Measurements from ENCODE around the gene SCLT1. TPM values are rescaled to one million over a fixed set of nuclear protein-coding genes. Genes with fewer than 3 reads are reported as not detected.
A peak's percentile ranks its signal among the peaks of the same experiment; 100 is the strongest.

Gene SCLT1
- total RNA-seq, 2 donors from 2014 or later: 11.4 to 12.0 TPM

DNA sequence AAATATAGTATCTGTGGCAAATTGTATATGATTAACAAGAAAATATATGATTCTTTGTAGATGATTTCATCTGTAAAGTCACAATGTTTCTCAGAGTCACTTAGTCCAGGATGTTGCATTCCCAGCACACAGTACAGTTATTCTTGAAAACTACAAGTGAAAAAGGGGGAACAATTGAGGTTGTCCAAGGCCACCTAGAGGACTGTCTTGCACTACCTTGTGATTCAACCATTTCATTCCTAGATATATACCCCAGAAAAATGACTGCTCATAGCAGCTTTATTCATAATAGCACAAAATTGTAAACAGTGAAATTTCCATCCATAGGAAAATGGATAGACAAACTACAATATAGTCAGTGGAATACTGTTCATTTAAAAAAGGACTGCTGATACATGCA is 18.6 kb upstream of the SCLT1 start:
- H3K9me3 ChIP-seq (ENCODE audit: control insufficient read depth, low read length): no peaks in the 10 kb centered on the region
- no peak overlapping the region for H3K9ac ChIP-seq (ENCODE audit: extremely low read depth, low read length, poor library complexity, severe bottlenecking)
- TF ChIP-seq, protein P1, sequence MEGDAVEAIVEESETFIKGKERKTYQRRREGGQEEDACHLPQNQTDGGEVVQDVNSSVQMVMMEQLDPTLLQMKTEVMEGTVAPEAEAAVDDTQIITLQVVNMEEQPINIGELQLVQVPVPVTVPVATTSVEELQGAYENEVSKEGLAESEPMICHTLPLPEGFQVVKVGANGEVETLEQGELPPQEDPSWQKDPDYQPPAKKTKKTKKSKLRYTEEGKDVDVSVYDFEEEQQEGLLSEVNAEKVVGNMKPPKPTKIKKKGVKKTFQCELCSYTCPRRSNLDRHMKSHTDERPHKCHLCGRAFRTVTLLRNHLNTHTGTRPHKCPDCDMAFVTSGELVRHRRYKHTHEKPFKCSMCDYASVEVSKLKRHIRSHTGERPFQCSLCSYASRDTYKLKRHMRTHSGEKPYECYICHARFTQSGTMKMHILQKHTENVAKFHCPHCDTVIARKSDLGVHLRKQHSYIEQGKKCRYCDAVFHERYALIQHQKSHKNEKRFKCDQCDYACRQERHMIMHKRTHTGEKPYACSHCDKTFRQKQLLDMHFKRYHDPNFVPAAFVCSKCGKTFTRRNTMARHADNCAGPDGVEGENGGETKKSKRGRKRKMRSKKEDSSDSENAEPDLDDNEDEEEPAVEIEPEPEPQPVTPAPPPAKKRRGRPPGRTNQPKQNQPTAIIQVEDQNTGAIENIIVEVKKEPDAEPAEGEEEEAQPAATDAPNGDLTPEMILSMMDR (conservative IDR thresholded peaks at IDR 0.05): peak; percentile 51
- H3K4me1 Mint-ChIP-seq: peaks cover 31% of the 10 kb centered on the region
- H3K4me3 ChIP-seq (ENCODE audit: low read length): no peak overlapping the region
- no peak overlapping the region for H3K4me3 Mint-ChIP-seq
- no peaks in the 10 kb centered on the region for H3K9me3 Mint-ChIP-seq
- H3K36me3 ChIP-seq (ENCODE audit: control insufficient read depth, insufficient read depth, low read length): no peaks in the 10 kb centered on the region
- no peaks in the 10 kb centered on the region for H3K27me3 ChIP-seq (ENCODE audit: control insufficient read depth, insufficient read depth, low read length, poor library complexity, severe bottlenecking)
- no peaks in the 10 kb centered on the region for H3K27me3 Mint-ChIP-seq (ENCODE audit: insufficient read depth)
- DNase-seq: no peak
- no peak overlapping the region for H3K27ac Mint-ChIP-seq
- no peak overlapping the region for H3K27ac ChIP-seq (ENCODE audit: low read depth, low read length)
- peaks cover 9% of the 10 kb centered on the region for H3K4me1 ChIP-seq (ENCODE audit: control insufficient read depth, insufficient read depth, low read length)
- H3K36me3 Mint-ChIP-seq (ENCODE audit: low read depth): no peaks in the 10 kb centered on the region

DNA sequence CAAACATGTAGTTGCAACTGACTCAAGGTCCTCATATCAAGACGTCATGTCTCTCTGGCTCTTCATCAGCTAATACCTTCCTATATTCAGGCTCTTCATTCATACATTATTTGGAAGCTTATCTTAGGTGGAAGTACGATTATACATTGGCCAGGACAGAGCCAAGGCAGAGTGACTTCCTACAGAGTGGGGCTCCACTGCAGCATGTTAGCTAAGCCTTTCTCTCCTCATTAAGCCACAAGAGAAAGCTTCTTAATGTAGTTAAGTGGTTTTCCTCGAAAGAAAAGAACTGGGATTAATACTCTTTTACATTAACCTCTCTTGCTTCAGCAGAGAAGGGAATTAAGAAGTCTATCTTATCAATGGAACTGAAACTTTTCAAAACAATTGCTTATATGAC is 17.6 kb upstream of the SCLT1 start:
- H3K36me3 Mint-ChIP-seq (ENCODE audit: low read depth): no peaks in the 10 kb centered on the region
- WGBS, 2 experiments (ENCODE audit: insufficient coverage in 1 of 2, insufficient read length in 1 of 2): 82% methylated on average over 2 of the region's 3 CpGs; no CpG with 5 or more reads in 1 of the 2 experiments
- TF ChIP-seq, protein P1 (conservative IDR thresholded peaks at IDR 0.05): no peak

DNA sequence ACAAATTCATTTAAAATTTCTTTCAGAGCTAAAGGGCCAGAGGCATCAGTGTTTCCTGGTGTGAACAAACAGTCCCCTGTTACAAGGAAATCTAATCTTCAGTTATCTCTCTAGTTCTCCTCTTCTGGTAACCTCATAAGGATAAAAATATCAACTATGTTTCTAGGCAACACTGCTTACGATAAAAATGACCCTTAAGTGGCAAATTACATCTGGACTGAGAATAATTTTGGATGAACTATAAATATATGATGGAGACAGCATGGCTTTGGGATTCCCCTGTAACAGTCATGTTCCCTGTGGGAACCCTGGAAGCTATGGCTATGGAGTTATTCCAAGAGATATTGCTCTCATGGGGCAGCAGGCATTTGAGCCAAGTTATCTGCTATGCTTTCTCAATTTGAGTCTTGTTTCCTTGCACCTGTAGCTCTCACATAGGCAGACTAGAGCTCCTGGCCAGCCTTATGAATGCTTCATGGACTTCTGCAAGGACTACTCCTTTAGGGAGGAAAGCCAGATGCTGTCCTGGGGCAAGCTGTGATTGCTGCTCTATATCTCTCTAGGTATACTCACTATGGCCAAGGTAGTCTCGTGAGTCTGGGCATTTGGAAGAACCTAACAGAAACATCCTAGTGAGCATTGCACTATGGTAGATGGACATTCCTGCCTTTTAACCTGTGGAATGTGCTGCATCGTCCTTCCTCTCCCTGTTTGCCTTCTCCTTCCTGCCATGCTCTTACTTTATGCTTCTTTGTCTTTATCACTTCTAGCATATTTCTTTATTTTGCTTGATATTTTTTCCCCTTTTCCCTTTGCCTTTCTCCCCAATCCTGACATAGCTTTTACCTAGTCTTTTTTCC is 16.9 kb upstream of the SCLT1 start:
- H3K27ac Mint-ChIP-seq: peak overlapping the region; percentile 9
- H3K27me3 Mint-ChIP-seq (ENCODE audit: insufficient read depth): no peaks in the 10 kb centered on the region
- H3K4me1 Mint-ChIP-seq: peaks cover 31% of the 10 kb centered on the region
- peaks cover 9% of the 10 kb centered on the region for H3K4me1 ChIP-seq (ENCODE audit: control insufficient read depth, insufficient read depth, low read length)
- peak; percentile 39 for DNase-seq
- no peaks in the 10 kb centered on the region for H3K9me3 ChIP-seq (ENCODE audit: control insufficient read depth, low read length)
- no peaks in the 10 kb centered on the region for H3K36me3 Mint-ChIP-seq (ENCODE audit: low read depth)
- no peak overlapping the region for H3K27ac ChIP-seq (ENCODE audit: low read depth, low read length)
- H3K36me3 ChIP-seq (ENCODE audit: control insufficient read depth, insufficient read depth, low read length): no peaks in the 10 kb centered on the region
- no peak overlapping the region for H3K4me3 ChIP-seq (ENCODE audit: low read length)
- H3K9me3 Mint-ChIP-seq: no peaks in the 10 kb centered on the region
- no peaks in the 10 kb centered on the region for H3K27me3 ChIP-seq (ENCODE audit: control insufficient read depth, insufficient read depth, low read length, poor library complexity, severe bottlenecking)
- TF ChIP-seq, protein P1 (conservative IDR thresholded peaks at IDR 0.05): no peak
- no peak overlapping the region for H3K4me3 Mint-ChIP-seq
- no peak overlapping the region for H3K9ac ChIP-seq (ENCODE audit: extremely low read depth, low read length, poor library complexity, severe bottlenecking)
- 86 to 91% methylated on average over 2 to 3 of the region's 3 CpGs for WGBS, 2 experiments (ENCODE audit: insufficient coverage in 1 of 2, insufficient read length in 1 of 2)

More for the DNA sequence above, 17.6 kb upstream of the SCLT1 start:
- Histone ChIP-seq H3K9ac (ENCODE audit: extremely low read depth, low read length, poor library complexity, severe bottlenecking) (no peak overlapping the region), H3K27ac (ENCODE audit: low read depth, low read length) (no peak overlapping the region), H3K27me3 (ENCODE audit: control insufficient read depth, insufficient read depth, low read length, poor library complexity, severe bottlenecking) (no peaks in the 10 kb centered on the region), H3K36me3 (ENCODE audit: control insufficient read depth, insufficient read depth, low read length) (no peaks in the 10 kb centered on the region), H3K9me3 (ENCODE audit: control insufficient read depth, low read length) (no peaks in the 10 kb centered on the region), H3K4me3 (ENCODE audit: low read length) (no peak overlapping the region), H3K4me1 (ENCODE audit: control insufficient read depth, insufficient read depth, low read length) (peaks cover 9% of the 10 kb centered on the region)
- peak; percentile 41 for DNase-seq
- Mint-ChIP-seq H3K27me3 (ENCODE audit: insufficient read depth) (no peaks in the 10 kb centered on the region), H3K27ac (peak overlapping the region; percentile 9), H3K9me3 (no peaks in the 10 kb centered on the region), H3K4me3 (no peak overlapping the region), H3K4me1 (peaks cover 31% of the 10 kb centered on the region)

Measured in endodermal cell (in vitro differentiated cells).